H9 (cell line): ENCODE results near the gene IWS1. TPM values are rescaled to one million over a fixed set of nuclear protein-coding genes. Genes with fewer than 3 reads are reported as not detected.

ENCODE experiments used
- DNase-seq: peaks from one replicate; pipeline ENCODE4 v3.0.0-alpha.2; 2017
- H2AFZ ChIP-seq: one replicate; pipeline ENCODE4 v1.6.1; 2013; ENCODE audit warnings: mild to moderate bottlenecking, low read length, control low read depth, moderate library complexity
- H2AK5ac ChIP-seq: 2 replicates; pipeline ENCODE4 v1.6.1; 2013; ENCODE audit warnings: low read length, control low read depth, mixed read lengths; ENCODE audit not compliant: insufficient read length
- H2BK120ac ChIP-seq: one replicate; pipeline ENCODE4 v1.6.1; 2013; ENCODE audit warnings: low read depth, mild to moderate bottlenecking, low read length, control low read depth, inconsistent platforms; ENCODE audit not compliant: poor library complexity, severe bottlenecking
- H2BK12ac ChIP-seq: 2 replicates; pipeline ENCODE4 v1.6.1; 2013; ENCODE audit warnings: low read length, control low read depth, mixed read lengths, low read depth; ENCODE audit not compliant: insufficient read length
- H2BK15ac ChIP-seq: 2 replicates; pipeline ENCODE4 v1.6.1; 2013; ENCODE audit warnings: low read depth, low read length, control low read depth
- H2BK20ac ChIP-seq: one replicate; pipeline ENCODE4 v1.6.1; 2013; ENCODE audit warnings: low read depth, mild to moderate bottlenecking, low read length, control low read depth, inconsistent platforms; ENCODE audit not compliant: poor library complexity, severe bottlenecking
- H2BK5ac ChIP-seq: 2 replicates; pipeline ENCODE4 v1.6.1; 2013; ENCODE audit warnings: low read length, control low read depth, mixed read lengths; ENCODE audit not compliant: insufficient read length
- H3K14ac ChIP-seq: 2 replicates; pipeline ENCODE4 v1.6.1; 2013; ENCODE audit warnings: low read length, control low read depth; ENCODE audit not compliant: insufficient read depth
- H3K18ac ChIP-seq: 2 replicates; pipeline ENCODE4 v1.6.1; 2013; ENCODE audit warnings: low read depth, mild to moderate bottlenecking, mixed read lengths, low read length, control low read depth; ENCODE audit not compliant: insufficient read length
- H3K23ac ChIP-seq: 2 replicates; pipeline ENCODE4 v1.6.1; 2013; ENCODE audit warnings: low read length, control low read depth, mixed read lengths, low read depth; ENCODE audit not compliant: insufficient read length
- H3K23me2 ChIP-seq: 2 replicates; pipeline ENCODE4 v1.6.1; 2013; ENCODE audit warnings: low read depth, mild to moderate bottlenecking, mixed read lengths, low read length, control low read depth; ENCODE audit not compliant: insufficient read length, poor library complexity, severe bottlenecking
- H3K27ac ChIP-seq: 2 replicates; pipeline ENCODE4 v1.5.1; 2013; ENCODE audit warnings: low read length, control low read depth, mixed read lengths, low read depth; ENCODE audit not compliant: insufficient read length
- H3K27me3 ChIP-seq: 2 replicates; pipeline ENCODE4 v1.6.1; 2013; ENCODE audit warnings: low read length, control low read depth, inconsistent platforms; ENCODE audit not compliant: insufficient read depth
- H3K4ac ChIP-seq: 2 replicates; pipeline ENCODE4 v1.6.1; 2013; ENCODE audit warnings: low read depth, mild to moderate bottlenecking, control low read depth, inconsistent platforms, low read length, moderate library complexity
- H3K4me1 ChIP-seq: 2 replicates; pipeline ENCODE4 v1.6.1; 2013; ENCODE audit warnings: low read length, control low read depth, inconsistent platforms; ENCODE audit not compliant: insufficient read depth
- H3K4me2 ChIP-seq: 2 replicates; pipeline ENCODE4 v1.6.1; 2013; ENCODE audit warnings: low read length, control low read depth, mixed read lengths; ENCODE audit not compliant: insufficient read length, insufficient read depth
- H3K56ac ChIP-seq: 2 replicates; pipeline ENCODE4 v1.6.1; 2013; ENCODE audit warnings: low read depth, mild to moderate bottlenecking, mixed read lengths, low read length, control low read depth; ENCODE audit not compliant: insufficient read length
- H3K79me1 ChIP-seq: 2 replicates; pipeline ENCODE4 v1.6.1; 2013; ENCODE audit warnings: low read depth, mild to moderate bottlenecking, moderate library complexity, low read length, control low read depth, inconsistent platforms; ENCODE audit not compliant: insufficient read depth, poor library complexity, severe bottlenecking
- H3K79me2 ChIP-seq: 2 replicates; pipeline ENCODE4 v1.6.1; 2013; ENCODE audit warnings: low read length, control low read depth, inconsistent platforms; ENCODE audit not compliant: insufficient read depth
- H3K9ac ChIP-seq: 2 replicates; pipeline ENCODE4 v1.6.1; 2013; ENCODE audit warnings: low read length, control low read depth, mixed read lengths; ENCODE audit not compliant: insufficient read length; ENCODE audit errors: extremely low read depth
- H3K9me3 ChIP-seq: one replicate; pipeline ENCODE4 v1.6.1; 2013; ENCODE audit warnings: low read depth, low read length, inconsistent platforms; ENCODE audit not compliant: control insufficient read depth
- H3T11ph ChIP-seq: one replicate; pipeline ENCODE4 v1.6.1; 2013; ENCODE audit warnings: mild to moderate bottlenecking, low read length, control low read depth, inconsistent platforms
- H4K20me1 ChIP-seq: one replicate; pipeline ENCODE4 v1.6.1; 2013; ENCODE audit not compliant: control insufficient read depth, insufficient read length, insufficient read depth
- H4K5ac ChIP-seq: 2 replicates; pipeline ENCODE4 v1.6.1; 2013; ENCODE audit warnings: low read depth, mild to moderate bottlenecking, mixed read lengths, low read length, control low read depth; ENCODE audit not compliant: insufficient read length
- H4K8ac ChIP-seq: replicated peaks from 2 replicates; pipeline ENCODE4 v1.6.1; 2013; ENCODE audit warnings: low read length, control low read depth, mixed read lengths, low read depth; ENCODE audit not compliant: insufficient read length
- H4K91ac ChIP-seq: 2 replicates; pipeline ENCODE4 v1.6.1; 2013; ENCODE audit warnings: low read depth, mild to moderate bottlenecking, moderate library complexity, mixed read lengths, low read length, control low read depth; ENCODE audit not compliant: insufficient read length
- H3K27ac Mint-ChIP-seq, 3 experiments: 2 replicates in 2 of 3; 3 replicates in 1 of 3; pipeline ENCODE4 v1.8.0; 2020 to 2021; ENCODE audit warnings: mixed read lengths in 3 of 3, mild to moderate bottlenecking in 1 of 3, moderate library complexity in 1 of 3
- H3K27me3 Mint-ChIP-seq: 2 replicates; pipeline ENCODE4 v1.8.0; 2021; ENCODE audit warnings: low read depth, mild to moderate bottlenecking, moderate library complexity, mixed read lengths
- H3K36me3 Mint-ChIP-seq, 3 experiments: 2 replicates in 2 of 3; 3 replicates in 1 of 3; pipeline ENCODE4 v1.8.0; 2020 to 2021; ENCODE audit warnings: low read depth in 3 of 3, mixed read lengths in 3 of 3; ENCODE audit not compliant: insufficient read depth in 1 of 3
- H3K4me1 Mint-ChIP-seq, 2 experiments: 2 replicates each; pipeline ENCODE4 v1.8.0; 2020; ENCODE audit warnings: mixed read lengths in 2 of 2
- H3K4me3 Mint-ChIP-seq, 2 experiments: 2 replicates in 1 of 2; 3 replicates in 1 of 2; pipeline ENCODE4 v1.8.0; 2020 to 2021; ENCODE audit warnings: mild to moderate bottlenecking in 2 of 2, mixed read lengths in 2 of 2, moderate library complexity in 1 of 2
- H3K9me3 Mint-ChIP-seq, 2 experiments: 2 replicates in 1 of 2; 3 replicates in 1 of 2; pipeline ENCODE4 v1.8.0; 2020; ENCODE audit warnings: mild to moderate bottlenecking in 2 of 2, mixed read lengths in 2 of 2, moderate library complexity in 1 of 2
- CTCF ChIP-seq: fragments of 200-600 bp; sonication (generic); conservative IDR thresholded peaks from 3 replicates; pipeline ENCODE4 v1.8.0; 2021; ENCODE audit warnings: antibody characterized with exemption, mild to moderate bottlenecking
- WGBS: extraction: QIAGEN DNeasy Blood & Tissue Kit; methylation state at CpG from one replicate; pipeline ENCODE4 v1.1.7; 2013; ENCODE audit warnings: missing lambda C conversion rate, low lambda C conversion rate, mixed read lengths; ENCODE audit not compliant: insufficient read length; ENCODE audit errors: extremely low coverage; 5-methylcytosine and 5-hydroxymethylcytosine counted together
- total RNA-seq: library from RNA; stranded (reverse); gene quantifications from 2 replicates; pipeline ENCODE4 v1.2.1, GENCODE V29; 2021

Gene IWS1
- total RNA-seq, 1 experiment from 2014 or later, result 66.2 TPM

GRCh38 chr2:127479219-127479825 lies 47.0 kb downstream of the IWS1 start:
- DNase-seq, result no peak
- H3K56ac ChIP-seq, result no peak overlapping the region
- no peaks in the 10 kb centered on the region for H3K27me3 Mint-ChIP-seq

More at GRCh38 chr2:127479219-127479825, 47.0 kb downstream of the IWS1 start:
- peaks cover 23 to 36% (median 34%) of the 10 kb centered on the region in 3 experiments for H3K36me3 Mint-ChIP-seq
- H3K27ac ChIP-seq, result no peak overlapping the region
- H3K4me1 Mint-ChIP-seq, result peaks cover 32% of the 10 kb centered on the region in 2 experiments
- no peaks in the 10 kb centered on the region for H3K23me2 ChIP-seq
- no peak overlapping the region for H3K14ac ChIP-seq
- no peaks in the 10 kb centered on the region for H3K9me3 ChIP-seq
- no peaks in the 10 kb centered on the region for H3K27me3 ChIP-seq
- no peak overlapping the region for H2BK120ac ChIP-seq
- H3K4ac ChIP-seq, result no peak overlapping the region
- H4K5ac ChIP-seq, result no peak overlapping the region
- no peak overlapping the region for H3K9ac ChIP-seq
- no peak overlapping the region for H2BK12ac ChIP-seq
- H3K18ac ChIP-seq, result no peak overlapping the region
- no peaks in the 10 kb centered on the region for H4K20me1 ChIP-seq
- H3K79me1 ChIP-seq, result no peaks in the 10 kb centered on the region
- 0 out of 5 replicates have a peak, but pooled peaks cover 0 to 2% of the 10 kb centered on the region in 2 experiments for H3K9me3 Mint-ChIP-seq
- TF ChIP-seq CTCF, result peak; percentile 82
- H3K27ac Mint-ChIP-seq, result no peak overlapping the region
- H3T11ph ChIP-seq, result no peak overlapping the region
- H3K4me3 Mint-ChIP-seq, result no peak overlapping the region
- H4K8ac ChIP-seq, result no peak overlapping the region
- peaks cover 8% of the 10 kb centered on the region for H3K4me1 ChIP-seq
- no peak overlapping the region for H4K91ac ChIP-seq
- no peak overlapping the region for H2AK5ac ChIP-seq
- no peak overlapping the region for H3K4me2 ChIP-seq
- H2BK20ac ChIP-seq, result no peak overlapping the region
- no peak overlapping the region for H2BK5ac ChIP-seq
- no peak overlapping the region for H2AFZ ChIP-seq
- no peaks in the 10 kb centered on the region for H3K79me2 ChIP-seq
- no peak overlapping the region for H3K23ac ChIP-seq
- H2BK15ac ChIP-seq, result no peak overlapping the region
- WGBS, result no CpG with 5 or more reads among the region's 5 CpGs
